GM23338 (cell line): Measurements from ENCODE around the gene SORBS1. TPM values are rescaled to one million over a fixed set of nuclear protein-coding genes. Genes with fewer than 3 reads are reported as not detected.

Source experiments
- ATAC-seq: fragments of 200-7000 bp; cut with Tn5 transposase; 3 replicates; pipeline ENCODE4 v1.9.1; 2020
- DNase-seq: peaks from one replicate; pipeline ENCODE4 v3.0.0-alpha.2; 2015; ENCODE audit warnings: low spot score
- H2AFZ ChIP-seq: fragments of 200-600 bp; sonication (generic); 2 replicates; pipeline ENCODE4 v1.8.0; 2016; ENCODE audit warnings: antibody characterized with exemption, mild to moderate bottlenecking, moderate library complexity
- H3F3A ChIP-seq: fragments of 200-600 bp; sonication (generic); replicated peaks from 2 replicates; pipeline ENCODE4 v1.8.0; 2017; ENCODE audit warnings: antibody characterized with exemption, mixed run types, low read depth
- H3K27ac ChIP-seq: fragments of 200-600 bp; sonication (generic); 2 replicates; pipeline ENCODE4 v1.6.1; 2016; ENCODE audit warnings: low read depth
- H3K27me3 ChIP-seq: fragments of 200-600 bp; sonication (generic); 2 replicates; pipeline ENCODE4 v1.8.0; 2016; ENCODE audit warnings: mild to moderate bottlenecking, mixed run types, moderate library complexity; ENCODE audit not compliant: insufficient read depth
- H3K36me3 ChIP-seq: fragments of 200-600 bp; sonication (generic); 2 replicates; pipeline ENCODE4 v1.8.0; 2016; ENCODE audit warnings: mild to moderate bottlenecking; ENCODE audit not compliant: insufficient read depth
- H3K4me1 ChIP-seq: fragments of 200-600 bp; sonication (generic); 2 replicates; pipeline ENCODE4 v1.8.0; 2016; ENCODE audit warnings: mild to moderate bottlenecking, moderate library complexity; ENCODE audit not compliant: insufficient read depth
- H3K4me2 ChIP-seq: fragments of 200-600 bp; sonication (generic); 2 replicates; pipeline ENCODE4 v1.7.1; 2017; ENCODE audit warnings: mixed run types
- H3K4me3 ChIP-seq: fragments of 200-600 bp; sonication (generic); 2 replicates; pipeline ENCODE4 v1.6.1; 2016; ENCODE audit warnings: mixed run types
- H3K79me2 ChIP-seq: fragments of 200-600 bp; sonication (generic); replicated peaks from 2 replicates; pipeline ENCODE4 v1.8.0; 2017; ENCODE audit warnings: mild to moderate bottlenecking; ENCODE audit not compliant: insufficient read depth
- H3K9me2 ChIP-seq: fragments of 200-600 bp; sonication (generic); 2 replicates; pipeline ENCODE4 v1.8.0; 2017; ENCODE audit not compliant: insufficient read depth
- H4K20me1 ChIP-seq: fragments of 200-600 bp; sonication (generic); replicated peaks from 2 replicates; pipeline ENCODE4 v1.8.0; 2017; ENCODE audit warnings: mild to moderate bottlenecking; ENCODE audit not compliant: insufficient read depth
- H3K27ac Mint-ChIP-seq: 2 replicates; pipeline ENCODE4 v1.8.0; 2020; ENCODE audit warnings: inconsistent platforms, mild to moderate bottlenecking, moderate library complexity, mixed read lengths
- H3K27me3 Mint-ChIP-seq: 3 replicates; pipeline ENCODE4 v1.8.0; 2022; ENCODE audit warnings: low read depth, mild to moderate bottlenecking, moderate library complexity, mixed read lengths, inconsistent platforms; ENCODE audit not compliant: insufficient read depth, poor library complexity
- H3K36me3 Mint-ChIP-seq: 3 replicates; pipeline ENCODE4 v1.8.0; 2021; ENCODE audit warnings: low read depth, mild to moderate bottlenecking, inconsistent platforms, moderate library complexity, mixed read lengths
- H3K4me1 Mint-ChIP-seq: 3 replicates; pipeline ENCODE4 v1.8.0; 2020; ENCODE audit warnings: mild to moderate bottlenecking, inconsistent platforms, mixed read lengths
- H3K4me3 Mint-ChIP-seq: 3 replicates; pipeline ENCODE4 v1.8.0; 2021; ENCODE audit warnings: moderate library complexity, mild to moderate bottlenecking, inconsistent platforms, mixed read lengths
- H3K9me3 Mint-ChIP-seq: 3 replicates; pipeline ENCODE4 v1.8.0; 2020; ENCODE audit warnings: moderate library complexity, mild to moderate bottlenecking, inconsistent platforms, mixed read lengths
- CREB1 ChIP-seq: fragments of 250-450 bp; sonication (Bioruptor Pico); IDR thresholded peaks from 2 replicates; pipeline ENCODE4 v1.5.0; 2020; ENCODE audit warnings: low read depth, mild to moderate bottlenecking, moderate library complexity
- ETS1 ChIP-seq: IDR thresholded peaks from 2 replicates; pipeline ENCODE4 v1.6.1; 2016; ENCODE audit warnings: antibody characterized with exemption
- EZH2 ChIP-seq: fragments of 200-600 bp; sonication (generic); IDR thresholded peaks from one replicate; pipeline ENCODE4 v1.8.0; 2017; ENCODE audit warnings: antibody characterized with exemption, mild to moderate bottlenecking, low read depth; ENCODE audit not compliant: unreplicated experiment
- EZH2phosphoT487 ChIP-seq: fragments of 200-600 bp; sonication (generic); IDR thresholded peaks from one replicate; pipeline ENCODE4 v1.8.1; 2018; ENCODE audit warnings: antibody characterized with exemption; ENCODE audit not compliant: unreplicated experiment
- JUNB ChIP-seq: IDR thresholded peaks from one replicate; pipeline ENCODE4 v1.6.1; 2016; ENCODE audit warnings: antibody characterized with exemption; ENCODE audit not compliant: unreplicated experiment
- NANOG ChIP-seq: IDR thresholded peaks from 2 replicates; pipeline ENCODE4 v1.6.1; 2016; ENCODE audit warnings: antibody characterized with exemption, borderline replicate concordance
- POLR2AphosphoS5 ChIP-seq: IDR thresholded peaks from 2 replicates; pipeline ENCODE4 v1.6.1; 2016; ENCODE audit warnings: antibody characterized with exemption, low read depth
- STAT1 ChIP-seq: IDR thresholded peaks from one replicate; pipeline ENCODE4 v1.6.1; 2016; ENCODE audit warnings: antibody characterized with exemption; ENCODE audit not compliant: unreplicated experiment
- ZNF114 ChIP-seq: fragments of 250-450 bp; sonication (Bioruptor Pico); IDR thresholded peaks from 2 replicates; pipeline ENCODE4 v1.5.0; 2020; ENCODE audit warnings: mild to moderate bottlenecking, moderate library complexity
- ZNF331 ChIP-seq: fragments of 250-450 bp; sonication (Bioruptor Pico); IDR thresholded peaks from 2 replicates; pipeline ENCODE4 v1.5.0; 2020; ENCODE audit warnings: low read depth, mild to moderate bottlenecking, moderate library complexity
- polyA plus RNA-seq: library from polyadenylated mRNA; unstranded; fragments of >200 nt; fragmentation: Nextera tagmentation; extraction: Ambion mirVana; gene quantifications from 2 replicates; pipeline ENCODE4 v1.2.1, GENCODE V29; 2016
- total RNA-seq: library from RNA; depleted of rRNA; stranded (reverse); fragments of >200 nt; shearing (Covaris generic); gene quantifications from 2 replicates; pipeline ENCODE4 v1.2.3, GENCODE V29; 2014
- TF ChIP-seq, protein P1 (sequence below), 2 experiments: fragments of 200-600 bp in 1 of 2; sonication (generic) in 1 of 2; conservative IDR thresholded peaks; 2 replicates each; pipeline versions ENCODE4 v1.5.1 to v1.6.1; 2016 to 2017; ENCODE audit warnings: antibody characterized with exemption in 2 of 2, low read depth in 2 of 2, mild to moderate bottlenecking in 2 of 2, moderate library complexity in 1 of 2
- TF ChIP-seq, protein P2 (sequence below): IDR thresholded peaks from one replicate; pipeline ENCODE4 v1.6.1; 2018; ENCODE audit warnings: antibody characterized with exemption; ENCODE audit not compliant: unreplicated experiment
- TF ChIP-seq, protein P3 (sequence below): fragments of 250-450 bp; sonication (Bioruptor Pico); IDR thresholded peaks from 2 replicates; pipeline ENCODE4 v1.5.0; 2020; ENCODE audit warnings: mild to moderate bottlenecking, moderate library complexity

The SORBS1 gene
- total and polyA plus RNA-seq, 2 experiments from 2014 or later: 47.7 to 51.5 TPM

DNA sequence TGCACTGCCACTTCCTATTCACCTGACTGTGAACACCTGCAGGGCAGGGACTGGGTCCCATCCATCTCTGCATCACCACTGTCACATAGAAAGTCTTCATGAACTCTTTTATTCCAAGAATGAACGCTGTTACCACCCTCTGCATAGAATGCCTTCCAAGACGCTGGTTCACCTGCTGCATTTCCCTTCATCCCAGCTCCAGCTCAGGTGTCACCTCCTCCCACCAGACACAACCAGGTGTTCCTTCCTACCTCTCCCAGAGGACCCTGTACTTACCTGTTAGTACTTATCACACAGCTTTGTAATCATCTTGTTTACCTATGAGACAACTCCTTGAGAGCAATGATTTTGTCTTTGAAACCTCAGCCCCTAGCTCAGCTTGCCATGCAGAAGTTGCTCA lies 31.1 kb downstream of the SORBS1 start:
- TF ChIP-seq EZH2: no peak
- TF ChIP-seq, protein P1, sequence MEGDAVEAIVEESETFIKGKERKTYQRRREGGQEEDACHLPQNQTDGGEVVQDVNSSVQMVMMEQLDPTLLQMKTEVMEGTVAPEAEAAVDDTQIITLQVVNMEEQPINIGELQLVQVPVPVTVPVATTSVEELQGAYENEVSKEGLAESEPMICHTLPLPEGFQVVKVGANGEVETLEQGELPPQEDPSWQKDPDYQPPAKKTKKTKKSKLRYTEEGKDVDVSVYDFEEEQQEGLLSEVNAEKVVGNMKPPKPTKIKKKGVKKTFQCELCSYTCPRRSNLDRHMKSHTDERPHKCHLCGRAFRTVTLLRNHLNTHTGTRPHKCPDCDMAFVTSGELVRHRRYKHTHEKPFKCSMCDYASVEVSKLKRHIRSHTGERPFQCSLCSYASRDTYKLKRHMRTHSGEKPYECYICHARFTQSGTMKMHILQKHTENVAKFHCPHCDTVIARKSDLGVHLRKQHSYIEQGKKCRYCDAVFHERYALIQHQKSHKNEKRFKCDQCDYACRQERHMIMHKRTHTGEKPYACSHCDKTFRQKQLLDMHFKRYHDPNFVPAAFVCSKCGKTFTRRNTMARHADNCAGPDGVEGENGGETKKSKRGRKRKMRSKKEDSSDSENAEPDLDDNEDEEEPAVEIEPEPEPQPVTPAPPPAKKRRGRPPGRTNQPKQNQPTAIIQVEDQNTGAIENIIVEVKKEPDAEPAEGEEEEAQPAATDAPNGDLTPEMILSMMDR (conservative IDR thresholded peaks at IDR 0.05; ENCODE audit: low read depth in 2 of 2): no peak
- TF ChIP-seq, protein P2, sequence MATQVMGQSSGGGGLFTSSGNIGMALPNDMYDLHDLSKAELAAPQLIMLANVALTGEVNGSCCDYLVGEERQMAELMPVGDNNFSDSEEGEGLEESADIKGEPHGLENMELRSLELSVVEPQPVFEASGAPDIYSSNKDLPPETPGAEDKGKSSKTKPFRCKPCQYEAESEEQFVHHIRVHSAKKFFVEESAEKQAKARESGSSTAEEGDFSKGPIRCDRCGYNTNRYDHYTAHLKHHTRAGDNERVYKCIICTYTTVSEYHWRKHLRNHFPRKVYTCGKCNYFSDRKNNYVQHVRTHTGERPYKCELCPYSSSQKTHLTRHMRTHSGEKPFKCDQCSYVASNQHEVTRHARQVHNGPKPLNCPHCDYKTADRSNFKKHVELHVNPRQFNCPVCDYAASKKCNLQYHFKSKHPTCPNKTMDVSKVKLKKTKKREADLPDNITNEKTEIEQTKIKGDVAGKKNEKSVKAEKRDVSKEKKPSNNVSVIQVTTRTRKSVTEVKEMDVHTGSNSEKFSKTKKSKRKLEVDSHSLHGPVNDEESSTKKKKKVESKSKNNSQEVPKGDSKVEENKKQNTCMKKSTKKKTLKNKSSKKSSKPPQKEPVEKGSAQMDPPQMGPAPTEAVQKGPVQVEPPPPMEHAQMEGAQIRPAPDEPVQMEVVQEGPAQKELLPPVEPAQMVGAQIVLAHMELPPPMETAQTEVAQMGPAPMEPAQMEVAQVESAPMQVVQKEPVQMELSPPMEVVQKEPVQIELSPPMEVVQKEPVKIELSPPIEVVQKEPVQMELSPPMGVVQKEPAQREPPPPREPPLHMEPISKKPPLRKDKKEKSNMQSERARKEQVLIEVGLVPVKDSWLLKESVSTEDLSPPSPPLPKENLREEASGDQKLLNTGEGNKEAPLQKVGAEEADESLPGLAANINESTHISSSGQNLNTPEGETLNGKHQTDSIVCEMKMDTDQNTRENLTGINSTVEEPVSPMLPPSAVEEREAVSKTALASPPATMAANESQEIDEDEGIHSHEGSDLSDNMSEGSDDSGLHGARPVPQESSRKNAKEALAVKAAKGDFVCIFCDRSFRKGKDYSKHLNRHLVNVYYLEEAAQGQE: no peak
- TF ChIP-seq ZNF114 (CRISPR knock-in tag): no peak
- no peak for TF ChIP-seq STAT1
- no peak for TF ChIP-seq ZNF331 (CRISPR knock-in tag)
- TF ChIP-seq, protein P3, sequence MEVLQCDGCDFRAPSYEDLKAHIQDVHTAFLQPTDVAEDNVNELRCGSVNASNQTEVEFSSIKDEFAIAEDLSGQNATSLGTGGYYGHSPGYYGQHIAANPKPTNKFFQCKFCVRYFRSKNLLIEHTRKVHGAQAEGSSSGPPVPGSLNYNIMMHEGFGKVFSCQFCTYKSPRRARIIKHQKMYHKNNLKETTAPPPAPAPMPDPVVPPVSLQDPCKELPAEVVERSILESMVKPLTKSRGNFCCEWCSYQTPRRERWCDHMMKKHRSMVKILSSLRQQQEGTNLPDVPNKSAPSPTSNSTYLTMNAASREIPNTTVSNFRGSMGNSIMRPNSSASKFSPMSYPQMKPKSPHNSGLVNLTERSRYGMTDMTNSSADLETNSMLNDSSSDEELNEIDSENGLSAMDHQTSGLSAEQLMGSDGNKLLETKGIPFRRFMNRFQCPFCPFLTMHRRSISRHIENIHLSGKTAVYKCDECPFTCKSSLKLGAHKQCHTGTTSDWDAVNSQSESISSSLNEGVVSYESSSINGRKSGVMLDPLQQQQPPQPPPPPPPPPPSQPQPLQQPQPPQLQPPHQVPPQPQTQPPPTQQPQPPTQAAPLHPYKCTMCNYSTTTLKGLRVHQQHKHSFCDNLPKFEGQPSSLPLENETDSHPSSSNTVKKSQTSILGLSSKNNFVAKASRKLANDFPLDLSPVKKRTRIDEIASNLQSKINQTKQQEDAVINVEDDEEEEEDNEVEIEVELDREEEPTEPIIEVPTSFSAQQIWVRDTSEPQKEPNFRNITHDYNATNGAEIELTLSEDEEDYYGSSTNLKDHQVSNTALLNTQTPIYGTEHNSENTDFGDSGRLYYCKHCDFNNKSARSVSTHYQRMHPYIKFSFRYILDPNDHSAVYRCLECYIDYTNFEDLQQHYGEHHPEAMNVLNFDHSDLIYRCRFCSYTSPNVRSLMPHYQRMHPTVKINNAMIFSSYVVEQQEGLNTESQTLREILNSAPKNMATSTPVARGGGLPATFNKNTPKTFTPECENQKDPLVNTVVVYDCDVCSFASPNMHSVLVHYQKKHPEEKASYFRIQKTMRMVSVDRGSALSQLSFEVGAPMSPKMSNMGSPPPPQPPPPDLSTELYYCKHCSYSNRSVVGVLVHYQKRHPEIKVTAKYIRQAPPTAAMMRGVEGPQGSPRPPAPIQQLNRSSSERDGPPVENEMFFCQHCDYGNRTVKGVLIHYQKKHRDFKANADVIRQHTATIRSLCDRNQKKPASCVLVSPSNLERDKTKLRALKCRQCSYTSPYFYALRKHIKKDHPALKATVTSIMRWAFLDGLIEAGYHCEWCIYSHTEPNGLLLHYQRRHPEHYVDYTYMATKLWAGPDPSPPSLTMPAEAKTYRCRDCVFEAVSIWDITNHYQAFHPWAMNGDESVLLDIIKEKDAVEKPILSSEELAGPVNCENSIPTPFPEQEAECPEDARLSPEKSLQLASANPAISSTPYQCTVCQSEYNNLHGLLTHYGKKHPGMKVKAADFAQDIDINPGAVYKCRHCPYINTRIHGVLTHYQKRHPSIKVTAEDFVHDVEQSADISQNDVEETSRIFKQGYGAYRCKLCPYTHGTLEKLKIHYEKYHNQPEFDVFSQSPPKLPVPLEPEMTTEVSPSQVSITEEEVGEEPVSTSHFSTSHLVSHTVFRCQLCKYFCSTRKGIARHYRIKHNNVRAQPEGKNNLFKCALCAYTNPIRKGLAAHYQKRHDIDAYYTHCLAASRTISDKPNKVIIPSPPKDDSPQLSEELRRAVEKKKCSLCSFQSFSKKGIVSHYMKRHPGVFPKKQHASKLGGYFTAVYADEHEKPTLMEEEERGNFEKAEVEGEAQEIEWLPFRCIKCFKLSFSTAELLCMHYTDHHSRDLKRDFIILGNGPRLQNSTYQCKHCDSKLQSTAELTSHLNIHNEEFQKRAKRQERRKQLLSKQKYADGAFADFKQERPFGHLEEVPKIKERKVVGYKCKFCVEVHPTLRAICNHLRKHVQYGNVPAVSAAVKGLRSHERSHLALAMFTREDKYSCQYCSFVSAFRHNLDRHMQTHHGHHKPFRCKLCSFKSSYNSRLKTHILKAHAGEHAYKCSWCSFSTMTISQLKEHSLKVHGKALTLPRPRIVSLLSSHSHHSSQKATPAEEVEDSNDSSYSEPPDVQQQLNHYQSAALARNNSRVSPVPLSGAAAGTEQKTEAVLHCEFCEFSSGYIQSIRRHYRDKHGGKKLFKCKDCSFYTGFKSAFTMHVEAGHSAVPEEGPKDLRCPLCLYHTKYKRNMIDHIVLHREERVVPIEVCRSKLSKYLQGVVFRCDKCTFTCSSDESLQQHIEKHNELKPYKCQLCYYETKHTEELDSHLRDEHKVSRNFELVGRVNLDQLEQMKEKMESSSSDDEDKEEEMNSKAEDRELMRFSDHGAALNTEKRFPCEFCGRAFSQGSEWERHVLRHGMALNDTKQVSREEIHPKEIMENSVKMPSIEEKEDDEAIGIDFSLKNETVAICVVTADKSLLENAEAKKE (CRISPR knock-in tag): no peak
- TF ChIP-seq ETS1: no peak
- TF ChIP-seq POLR2AphosphoS5: no peak
- no peak for TF ChIP-seq JUNB
- TF ChIP-seq EZH2phosphoT487: no peak
- TF ChIP-seq CREB1 (CRISPR knock-in tag): no peak
- no peak for TF ChIP-seq NANOG
- Histone ChIP-seq H3K27ac (no peak overlapping the region), H3K9me2 (peaks cover 7% of the 10 kb centered on the region; the same call in 1 of the 2 replicates), H3K27me3 (no peaks in the 10 kb centered on the region), H3K4me2 (no peak overlapping the region), H3K4me1 (peaks cover 34% of the 10 kb centered on the region), H3F3A (0 out of 2 replicates have a peak, but pooled peaks cover 2% of the 10 kb centered on the region), H2AFZ (no peak overlapping the region), H3K79me2 (peaks cover 88% of the 10 kb centered on the region), H3K4me3 (no peak overlapping the region), H4K20me1 (peaks cover 13% of the 10 kb centered on the region), H3K36me3 (no peaks in the 10 kb centered on the region)
- DNase-seq (no peak), ATAC-seq (no peak)
- Mint-ChIP-seq H3K27me3 (no peaks in the 10 kb centered on the region), H3K27ac (no peak overlapping the region), H3K4me1 (peaks cover 35% of the 10 kb centered on the region), H3K9me3 (no peaks in the 10 kb centered on the region), H3K4me3 (no peak overlapping the region), H3K36me3 (no peaks in the 10 kb centered on the region)
